Naive thymus-derived CD8-positive, alpha-beta T cell (primary cell): Measurements from ENCODE around the gene PGLYRP1. TPM values are rescaled to one million over a fixed set of nuclear protein-coding genes. Genes with fewer than 3 reads are reported as not detected.

ENCODE experiments used
- ATAC-seq, 2 donors: fragments of 150-1000 bp; cut with Tn5 transposase in 1 of 2; sonication (Bioruptor Pico), chemical (Tn5 transposase) in 1 of 2; 1 replicate in 1 of 2; 2 replicates in 1 of 2; pipeline ENCODE4 v1.10.0; 2021; ENCODE audit warnings: mild to moderate bottlenecking in 2 of 2, moderate library complexity in 2 of 2
- POLR2A ChIA-PET: fragments of 350-600 bp; sonication (Branson Sonifier 250); formaldehyde crosslinking; loops from one replicate; lab custom pipeline; 2021; ENCODE audit warnings: antibody characterized with exemption; lab: Charles Lee
- DNase-seq, 10 donors: peaks; one replicate each; pipeline versions ENCODE4 v3.0.0 to v3.0.0-alpha.2; 2020 to 2022
- H3K27ac Mint-ChIP-seq, 10 donors: one replicate each; pipeline ENCODE4 v1.8.0; 2020 to 2022; ENCODE audit warnings: mild to moderate bottlenecking in 10 of 10, mixed read lengths in 10 of 10, moderate library complexity in 4 of 10, inconsistent platforms in 1 of 10
- H3K27me3 Mint-ChIP-seq, 5 donors: one replicate each; pipeline ENCODE4 v1.8.0; 2021 to 2022; ENCODE audit warnings: mixed read lengths in 5 of 5
- H3K36me3 Mint-ChIP-seq, 3 donors: one replicate each; pipeline ENCODE4 v1.8.0; 2020 to 2022; ENCODE audit warnings: mixed read lengths in 3 of 3, mild to moderate bottlenecking in 2 of 3, inconsistent platforms in 1 of 3
- H3K4me1 Mint-ChIP-seq, 4 donors: one replicate each; pipeline ENCODE4 v1.8.0; 2021 to 2022; ENCODE audit warnings: mixed read lengths in 4 of 4
- H3K4me3 Mint-ChIP-seq, 10 donors: one replicate each; pipeline ENCODE4 v1.8.0; 2020 to 2022; ENCODE audit warnings: mild to moderate bottlenecking in 10 of 10, mixed read lengths in 10 of 10, moderate library complexity in 6 of 10, inconsistent platforms in 1 of 10
- H3K9me3 Mint-ChIP-seq, 9 donors: one replicate each; pipeline ENCODE4 v1.8.0; 2020 to 2022; ENCODE audit warnings: mixed read lengths in 9 of 9, mild to moderate bottlenecking in 3 of 9, inconsistent platforms in 1 of 9, moderate library complexity in 1 of 9
- polyA plus RNA-seq, 3 donors: library from polyadenylated mRNA; unstranded; fragments of 300-500 nt; fragmentation: Illumina TruSeq; gene quantifications; one replicate each; pipeline ENCODE4 v1.2.3, GENCODE V29; 2021
- total RNA-seq, 8 experiments: library from RNA in 2 of 8; stranded (reverse) in 2 of 8; gene quantifications; one replicate each; pipeline ENCODE4 v1.2.3 and lab custom pipeline; 2021 to 2026

Gene PGLYRP1
- total and polyA plus RNA-seq, 5 experiments from 2014 or later, result not detected

DNA sequence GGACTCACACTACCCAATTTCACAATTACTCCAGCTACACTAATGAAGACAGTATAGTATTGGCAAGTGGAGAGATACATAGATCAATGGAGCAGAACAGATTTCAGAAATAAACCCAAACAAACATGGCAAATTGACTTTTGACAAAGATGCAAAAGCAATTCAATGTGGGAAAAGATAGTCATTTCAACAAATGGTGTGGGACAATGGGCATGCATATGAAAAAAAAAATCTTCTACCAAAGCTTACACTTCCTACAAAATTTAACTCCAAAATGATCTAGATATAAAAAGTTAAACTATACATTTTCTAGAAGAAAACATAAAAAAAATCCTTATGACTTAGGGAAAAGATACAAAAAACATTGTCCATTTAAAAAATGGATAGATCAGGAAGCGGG is 20.7 kb upstream of the PGLYRP1 start:
- peaks cover 39 to 93% (median 62%) of the 10 kb centered on the region in 5 donors for H3K27me3 Mint-ChIP-seq

DNA sequence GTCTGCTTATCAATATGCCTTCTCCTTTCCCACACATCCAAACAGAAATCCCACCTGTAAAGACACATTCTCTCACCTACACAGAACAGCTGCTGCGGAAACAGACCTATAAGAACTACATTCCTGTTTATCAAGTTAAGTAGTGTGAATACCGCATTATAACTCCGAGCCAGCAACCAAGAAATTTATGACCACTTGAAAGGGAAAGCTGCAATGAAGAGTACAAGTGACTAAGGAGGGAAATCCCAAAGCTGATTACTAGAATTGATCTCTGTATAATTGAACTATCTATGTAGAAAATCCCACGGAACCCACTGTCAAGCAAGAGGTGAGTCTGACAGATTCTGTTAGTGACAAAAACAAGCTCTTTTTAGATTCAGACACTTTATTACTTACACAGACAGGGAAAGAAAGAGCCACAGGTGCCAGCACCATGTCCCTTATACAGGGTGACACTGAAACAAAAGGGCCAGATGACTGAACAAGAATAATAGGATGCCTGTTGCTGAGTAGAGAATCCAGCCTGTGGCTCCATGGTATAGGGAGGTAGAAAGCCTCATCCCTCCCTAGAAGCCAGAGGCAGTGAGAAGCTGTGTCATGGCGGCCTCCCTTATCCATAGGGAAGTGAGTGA is 19.5 kb upstream of the PGLYRP1 start:
- Mint-ChIP-seq H3K27ac (no peak overlapping the region), H3K27me3 (peaks cover 39 to 82% (median 55%) of the 10 kb centered on the region in 5 donors), H3K36me3 (peaks cover 4 to 16% (median 5%) of the 10 kb centered on the region in 3 donors), H3K9me3 (peaks cover 0 to 37% (median 13%) of the 10 kb centered on the region in 9 donors), H3K4me1 (no peaks in the 10 kb centered on the region), H3K4me3 (no peak overlapping the region)
- no peak for DNase-seq
- ATAC-seq, result no peak
- POLR2A ChIA-PET, result no interaction called here

More for the DNA sequence above, 20.7 kb upstream of the PGLYRP1 start:
- Mint-ChIP-seq H3K4me3 (no peak overlapping the region), H3K27ac (no peak overlapping the region), H3K4me1 (no peaks in the 10 kb centered on the region), H3K36me3 (peaks cover 4 to 16% (median 5%) of the 10 kb centered on the region in 3 donors), H3K9me3 (peaks cover 0 to 43% (median 13%) of the 10 kb centered on the region in 9 donors)
- no peak for DNase-seq
- POLR2A ChIA-PET, result no interaction called here
- ATAC-seq, result no peak

GRCh38 chr19:46040952-46041500 is 18.2 kb upstream of the PGLYRP1 start, which contains the start of gene IGFL4:
TSS of gene IGFL4 (minus strand) at chr19:46041002. CDS start at chr19:46040962, 40 bp downstream.
- H3K4me1 Mint-ChIP-seq, result no peaks in the 10 kb centered on the region
- POLR2A ChIA-PET, result no interaction called here
- no peak within 1 kb of the TSS for H3K4me3 Mint-ChIP-seq
- no peak for ATAC-seq
- H3K27ac Mint-ChIP-seq, result no peak within 1 kb of the TSS
- peaks cover 0 to 32% (median 9%) of the 10 kb centered on the region in 9 donors for H3K9me3 Mint-ChIP-seq
- H3K27me3 Mint-ChIP-seq, result peaks cover 35 to 78% (median 45%) of the 10 kb centered on the region in 5 donors
- H3K36me3 Mint-ChIP-seq, result peaks cover 2 to 16% (median 5%) of the 10 kb centered on the region in 3 donors
- DNase-seq, result no peak

DNA sequence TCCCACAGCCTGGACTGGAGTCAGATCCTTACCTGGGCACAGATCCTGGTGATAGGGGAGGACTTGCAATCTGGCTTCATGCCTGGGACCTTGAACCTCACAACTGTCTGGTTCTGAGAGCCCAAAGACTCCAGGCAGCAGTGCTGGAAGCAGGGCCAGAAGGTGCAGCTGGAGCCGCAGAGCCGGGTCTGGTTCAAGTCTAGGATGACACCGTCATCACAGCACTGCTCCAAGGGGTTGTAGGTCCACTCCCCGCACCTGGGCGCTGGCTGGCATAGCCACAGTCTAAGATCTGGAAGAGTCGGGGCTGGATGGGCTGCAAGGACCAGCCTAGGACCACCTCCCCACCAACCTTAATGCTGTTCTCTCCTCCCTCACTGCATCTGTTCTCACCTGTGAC is 17.3 kb upstream of the PGLYRP1 start:
- ATAC-seq, result no peak
- Mint-ChIP-seq H3K4me3 (no peak overlapping the region), H3K9me3 (peaks cover 0 to 23% (median 5%) of the 10 kb centered on the region in 9 donors), H3K36me3 (peaks cover 2 to 16% (median 5%) of the 10 kb centered on the region in 3 donors), H3K27me3 (peaks cover 30 to 69% (median 41%) of the 10 kb centered on the region in 5 donors), H3K4me1 (no peaks in the 10 kb centered on the region), H3K27ac (no peak overlapping the region)
- POLR2A ChIA-PET, result no interaction called here
- no peak for DNase-seq

- Mint-ChIP-seq H3K9me3 (peaks cover 0 to 6% (median 0%) of the 10 kb centered on the region in 9 donors), H3K4me1 (no peaks in the 10 kb centered on the region), H3K27ac (peak overlapping the region in 2 of 10 donors; percentile 25 to 53), H3K36me3 (peaks cover 0 to 2% (median 0%) of the 10 kb centered on the region in 3 donors), H3K27me3 (peaks cover 17 to 35% (median 23%) of the 10 kb centered on the region in 5 donors), H3K4me3 (no peak overlapping the region)
- ATAC-seq (no peak), DNase-seq (no peak)
- POLR2A ChIA-PET, result interaction anchor here (0.7 kb wide), 1 partner anchor 9 kb away, joined by 4 read pairs; no protein-coding TSS in a partner anchor
Measured at GRCh38 chr19:46036744-46037128, 13.9 kb upstream of the PGLYRP1 start.

GRCh38 chr19:46035986-46036743 is 13.3 kb upstream of the PGLYRP1 start:
- ATAC-seq (no peak), DNase-seq (no peak)
- Mint-ChIP-seq H3K4me1 (no peaks in the 10 kb centered on the region), H3K4me3 (no peak overlapping the region), H3K36me3 (peaks cover 0 to 2% (median 0%) of the 10 kb centered on the region in 3 donors), H3K27me3 (peaks cover 14 to 33% (median 24%) of the 10 kb centered on the region in 5 donors), H3K9me3 (peaks cover 0 to 6% (median 0%) of the 10 kb centered on the region in 9 donors), H3K27ac (peak overlapping the region in 1 of 10 donors; percentile 53)
- POLR2A ChIA-PET, result interaction anchor here (0.7 kb wide), 1 partner anchor 8 kb away, joined by 4 read pairs; no protein-coding TSS in a partner anchor

- peaks cover 0 to 6% (median 0%) of the 10 kb centered on the region in 9 donors for H3K9me3 Mint-ChIP-seq
- ATAC-seq (no peak), DNase-seq (no peak)
- peaks cover 10 to 28% (median 23%) of the 10 kb centered on the region in 5 donors for H3K27me3 Mint-ChIP-seq
- POLR2A ChIA-PET, result no interaction called here
- H3K4me1 Mint-ChIP-seq, result no peaks in the 10 kb centered on the region
- peaks cover 0 to 2% (median 0%) of the 10 kb centered on the region in 3 donors for H3K36me3 Mint-ChIP-seq
- no peak overlapping the region for H3K27ac Mint-ChIP-seq
- H3K4me3 Mint-ChIP-seq, result no peak overlapping the region
Measured at GRCh38 chr19:46035546-46035945, 12.7 kb upstream of the PGLYRP1 start.

DNA sequence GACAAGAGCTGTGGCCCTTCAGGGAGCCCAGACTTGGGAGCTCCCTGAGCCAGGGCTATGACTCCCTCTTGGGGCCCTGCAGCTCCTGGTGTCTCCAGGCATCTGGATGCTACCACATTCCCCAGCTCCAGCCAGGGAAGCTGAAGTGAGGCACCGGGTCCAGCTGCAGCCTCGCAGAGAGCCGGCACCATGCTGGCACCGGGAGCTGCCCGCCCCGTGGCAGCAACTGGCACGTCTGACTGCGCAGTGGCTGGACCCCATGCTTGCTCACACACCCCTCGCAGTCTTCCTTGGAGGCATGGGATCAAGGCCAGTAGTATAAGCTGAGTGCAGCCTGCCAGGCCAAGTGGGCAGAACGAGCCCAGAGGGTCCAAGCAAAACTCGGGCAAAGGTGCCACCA is 10.5 kb upstream of the PGLYRP1 start:
- Mint-ChIP-seq H3K4me3 (no peak overlapping the region), H3K27me3 (peaks cover 6 to 29% (median 19%) of the 10 kb centered on the region in 5 donors), H3K4me1 (peaks cover 2 to 6% (median 4%) of the 10 kb centered on the region in 4 donors), H3K9me3 (peaks cover 0 to 6% (median 0%) of the 10 kb centered on the region in 9 donors), H3K27ac (no peak overlapping the region), H3K36me3 (peaks cover 0 to 2% (median 0%) of the 10 kb centered on the region in 3 donors)
- POLR2A ChIA-PET, result no interaction called here
- ATAC-seq (no peak), DNase-seq (no peak)

DNA sequence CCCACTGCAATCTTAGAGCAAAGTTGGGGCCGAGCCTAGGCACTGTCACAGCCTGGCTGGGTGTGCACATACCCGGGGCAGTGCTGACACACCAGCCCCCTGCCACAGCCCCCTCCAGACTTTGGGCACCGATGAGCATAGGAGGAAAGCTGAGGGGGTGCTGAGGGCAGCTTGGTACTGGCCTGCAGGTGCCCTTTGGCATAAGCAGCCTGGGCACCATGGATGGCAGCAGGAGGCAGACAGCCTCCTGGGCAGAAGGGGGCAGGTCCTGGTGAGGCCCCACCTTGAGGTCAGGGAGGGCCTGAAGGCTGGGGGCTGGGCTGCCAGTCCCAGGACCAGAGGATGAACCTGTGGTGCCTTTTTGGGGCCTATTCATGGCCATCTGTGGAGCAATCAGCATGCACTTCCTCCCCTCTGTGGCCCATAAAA is 9.8 kb upstream of the PGLYRP1 start:
- no peak for ATAC-seq

DNA sequence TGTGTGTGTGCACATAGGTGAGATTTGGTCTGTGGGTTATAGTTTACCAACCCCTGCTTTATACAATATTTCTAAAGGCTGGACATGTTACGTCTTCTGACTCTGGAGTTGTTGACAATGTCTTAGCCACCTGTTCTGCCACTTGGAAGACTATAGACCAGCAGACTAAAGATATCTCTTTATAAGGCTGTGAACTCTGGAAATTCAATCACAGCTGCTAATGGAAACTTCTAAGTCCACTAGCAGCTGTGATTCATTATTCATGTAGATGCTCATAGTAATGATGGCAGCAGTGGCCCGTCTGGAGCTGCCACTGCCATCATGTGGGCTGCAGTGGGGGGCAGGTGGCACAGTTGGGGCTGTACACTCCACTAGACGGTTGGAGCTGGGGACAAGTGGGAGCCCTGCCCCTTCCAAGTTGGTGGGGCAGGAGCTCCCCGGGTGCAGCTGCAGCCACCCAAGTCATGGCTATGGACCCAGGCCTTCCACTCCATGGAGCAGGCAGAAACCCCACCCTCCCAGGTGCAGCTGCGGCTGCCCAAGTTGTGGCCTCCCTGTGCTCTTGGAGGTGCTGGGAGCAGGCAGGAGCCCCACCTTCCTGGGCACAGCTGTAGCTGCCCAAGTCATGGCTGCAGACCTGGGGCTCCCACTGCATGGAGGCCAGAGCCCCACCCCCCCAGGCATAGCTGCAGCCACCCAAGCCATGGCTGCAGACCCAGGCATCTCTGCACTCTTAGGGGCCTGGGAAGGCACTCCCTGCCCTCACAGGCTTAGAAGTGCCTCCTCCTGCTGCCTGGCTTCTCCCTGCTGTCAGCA is 9.1 kb upstream of the PGLYRP1 start:
- DNase-seq (no peak), ATAC-seq (no peak)
- Mint-ChIP-seq H3K4me3 (no peak overlapping the region), H3K36me3 (peaks cover 0 to 2% (median 0%) of the 10 kb centered on the region in 3 donors), H3K9me3 (peaks cover 0 to 3% (median 0%) of the 10 kb centered on the region in 9 donors), H3K27ac (no peak overlapping the region), H3K27me3 (peaks cover 4 to 29% (median 15%) of the 10 kb centered on the region in 5 donors), H3K4me1 (peaks cover 2 to 6% (median 4%) of the 10 kb centered on the region in 4 donors)
- POLR2A ChIA-PET, result interaction anchor here (0.6 kb wide), 1 partner anchor 333 kb away, joined by 5 read pairs; no protein-coding TSS in a partner anchor

More for the DNA sequence above, 9.8 kb upstream of the PGLYRP1 start:
- no peak overlapping the region for H3K27ac Mint-ChIP-seq
- peaks cover 6 to 29% (median 19%) of the 10 kb centered on the region in 5 donors for H3K27me3 Mint-ChIP-seq
- POLR2A ChIA-PET, result interaction anchor here (0.6 kb wide), 1 partner anchor 37 kb away, joined by 3 read pairs; no protein-coding TSS in a partner anchor
- H3K4me3 Mint-ChIP-seq, result no peak overlapping the region
- H3K9me3 Mint-ChIP-seq, result peaks cover 0 to 6% (median 0%) of the 10 kb centered on the region in 9 donors
- peaks cover 0 to 2% (median 0%) of the 10 kb centered on the region in 3 donors for H3K36me3 Mint-ChIP-seq
- H3K4me1 Mint-ChIP-seq, result peaks cover 2 to 6% (median 4%) of the 10 kb centered on the region in 4 donors
- DNase-seq, result no peak

- no peak for ATAC-seq
- Mint-ChIP-seq H3K9me3 (peaks cover 0 to 5% (median 0%) of the 10 kb centered on the region in 9 donors), H3K27ac (no peak overlapping the region), H3K27me3 (peaks cover 5 to 34% (median 20%) of the 10 kb centered on the region in 5 donors), H3K36me3 (peaks cover 0 to 2% (median 0%) of the 10 kb centered on the region in 3 donors), H3K4me1 (peaks cover 6 to 15% (median 12%) of the 10 kb centered on the region in 4 donors), H3K4me3 (no peak overlapping the region)
- DNase-seq, result no peak
- POLR2A ChIA-PET, result no interaction called here
Measured at GRCh38 chr19:46030812-46031550, 8.1 kb upstream of the PGLYRP1 start.
